Rectal smooth muscle tissue (tissue), 1 donor: ENCODE measurements around the gene HINT3.
"Not testable (repeated sequence)": the region's sequence is repeated elsewhere in the genome, so short reads cannot be mapped to it uniquely, and the experiment has no call there.

Experiments
- H3K27ac ChIP-seq: one replicate; pipeline ENCODE4 v1.7.0; 2013; ENCODE audit warnings: low read depth, low read length, inconsistent platforms
- H3K27me3 ChIP-seq: one replicate; pipeline ENCODE4 v1.7.0; 2013; ENCODE audit warnings: low read length; ENCODE audit not compliant: control insufficient read depth, insufficient read depth
- H3K36me3 ChIP-seq: one replicate; pipeline ENCODE4 v1.7.0; 2013; ENCODE audit warnings: low read length; ENCODE audit not compliant: control insufficient read depth, insufficient read depth
- H3K4me1 ChIP-seq: one replicate; pipeline ENCODE4 v1.7.0; 2013; ENCODE audit warnings: low read length; ENCODE audit not compliant: control insufficient read depth, insufficient read depth
- H3K4me3 ChIP-seq: one replicate; pipeline ENCODE4 v1.7.0; 2013; ENCODE audit warnings: low read length
- H3K9ac ChIP-seq: one replicate; pipeline ENCODE4 v1.7.0; 2013; ENCODE audit warnings: low read length

HINT3 gene

GRCh38 chr6:125956506-125957390 is at the start of gene HINT3:
HINT3 (plus strand) TSS chr6:125956770; CDS start chr6:125956978, 208 bp downstream.
- H3K27ac ChIP-seq: peak within 1 kb of the TSS; percentile 85
- H3K4me1 ChIP-seq: peaks cover 6% of the 10 kb centered on the region
- H3K4me3 ChIP-seq: peak within 1 kb of the TSS; percentile 75
- H3K9ac ChIP-seq: peak within 1 kb of the TSS; percentile 87
- H3K27me3 ChIP-seq: no peaks in the 10 kb centered on the region
- no peaks in the 10 kb centered on the region for H3K36me3 ChIP-seq

GRCh38 chr6:125910527-125910926 is 46.0 kb upstream of the HINT3 start:
- no peaks in the 10 kb centered on the region for H3K4me1 ChIP-seq
- H3K4me3 ChIP-seq: no peak overlapping the region
- H3K9ac ChIP-seq: no peak overlapping the region
- H3K36me3 ChIP-seq: no peaks in the 10 kb centered on the region
- no peak overlapping the region for H3K27ac ChIP-seq
- no peaks in the 10 kb centered on the region for H3K27me3 ChIP-seq

- H3K4me3 ChIP-seq, H3K9ac ChIP-seq, H3K36me3 ChIP-seq, H3K27ac ChIP-seq, H3K27me3 ChIP-seq, H3K4me1 ChIP-seq: not testable (repeated sequence)
These were observed 45.5 kb upstream of the HINT3 start for GRCh38 chr6:125911051-125911451.

- not testable (repeated sequence) for H3K4me1 ChIP-seq, H3K9ac ChIP-seq, H3K36me3 ChIP-seq, H3K4me3 ChIP-seq, H3K27ac ChIP-seq, H3K27me3 ChIP-seq
These were observed 44.1 kb upstream of the HINT3 start for GRCh38 chr6:125912430-125912829.

GRCh38 chr6:125913145-125913544 is 43.4 kb upstream of the HINT3 start:
- H3K36me3 ChIP-seq: no peaks in the 10 kb centered on the region
- no peak overlapping the region for H3K4me3 ChIP-seq

GRCh38 chr6:125913864-125914351 is 42.7 kb upstream of the HINT3 start:
- Histone ChIP-seq H3K4me1 (no peaks in the 10 kb centered on the region), H3K9ac (no peak overlapping the region), H3K27ac (no peak overlapping the region), H3K4me3 (no peak overlapping the region), H3K27me3 (no peaks in the 10 kb centered on the region), H3K36me3 (no peaks in the 10 kb centered on the region)

More at GRCh38 chr6:125913145-125913544, 43.4 kb upstream of the HINT3 start:
- no peak overlapping the region for H3K9ac ChIP-seq
- no peaks in the 10 kb centered on the region for H3K27me3 ChIP-seq
- H3K27ac ChIP-seq: no peak overlapping the region
- H3K4me1 ChIP-seq: no peaks in the 10 kb centered on the region

- peaks cover 4% of the 10 kb centered on the region for H3K36me3 ChIP-seq
- H3K27me3 ChIP-seq: no peaks in the 10 kb centered on the region
- H3K27ac ChIP-seq: peak overlapping the region; percentile 8
- H3K4me3 ChIP-seq: no peak overlapping the region
- H3K4me1 ChIP-seq: no peaks in the 10 kb centered on the region
- no peak overlapping the region for H3K9ac ChIP-seq
These were observed 38.3 kb upstream of the HINT3 start for GRCh38 chr6:125918230-125918629.

GRCh38 chr6:125918681-125919566 is 37.6 kb upstream of the HINT3 start:
- Histone ChIP-seq H3K27ac (peak overlapping the region; percentile 41), H3K9ac (peak overlapping the region; percentile 36), H3K27me3 (no peaks in the 10 kb centered on the region), H3K4me1 (no peaks in the 10 kb centered on the region), H3K36me3 (peaks cover 6% of the 10 kb centered on the region), H3K4me3 (peak overlapping the region; percentile 56)

- Histone ChIP-seq H3K4me3 (peak overlapping the region; percentile 56), H3K9ac (no peak overlapping the region), H3K27ac (no peak overlapping the region), H3K36me3 (peaks cover 8% of the 10 kb centered on the region), H3K27me3 (no peaks in the 10 kb centered on the region), H3K4me1 (no peaks in the 10 kb centered on the region)
These were observed 37.0 kb upstream of the HINT3 start for GRCh38 chr6:125919618-125920017.

GRCh38 chr6:125922322-125922860 is 34.2 kb upstream of the HINT3 start:
- no peak overlapping the region for H3K27ac ChIP-seq
- H3K36me3 ChIP-seq: peaks cover 8% of the 10 kb centered on the region

GRCh38 chr6:125923366-125923877 is 33.1 kb upstream of the HINT3 start:
- Histone ChIP-seq H3K27me3 (no peaks in the 10 kb centered on the region), H3K36me3 (peaks cover 12% of the 10 kb centered on the region), H3K9ac (no peak overlapping the region), H3K4me1 (no peaks in the 10 kb centered on the region), H3K27ac (no peak overlapping the region), H3K4me3 (no peak overlapping the region)

More at GRCh38 chr6:125922322-125922860, 34.2 kb upstream of the HINT3 start:
- Histone ChIP-seq H3K4me3 (no peak overlapping the region), H3K4me1 (no peaks in the 10 kb centered on the region), H3K9ac (no peak overlapping the region), H3K27me3 (no peaks in the 10 kb centered on the region)

GRCh38 chr6:125924169-125924568 is 32.4 kb upstream of the HINT3 start:
- H3K4me1 ChIP-seq: no peaks in the 10 kb centered on the region
- peaks cover 12% of the 10 kb centered on the region for H3K36me3 ChIP-seq
- no peaks in the 10 kb centered on the region for H3K27me3 ChIP-seq
- no peak overlapping the region for H3K4me3 ChIP-seq
- no peak overlapping the region for H3K9ac ChIP-seq
- no peak overlapping the region for H3K27ac ChIP-seq
